GM12873 (cell line): ENCODE data around the gene SNX13.
A peak's percentile ranks its signal among the peaks of the same experiment; 100 is the strongest.

ENCODE experiments used
- TF ChIP-seq, protein P1 (sequence below): IDR thresholded peaks from 2 replicates; pipeline ENCODE4 v1.5.1; 2012; ENCODE audit warnings: low read depth, mild to moderate bottlenecking, moderate library complexity, low read length, control low read depth; ENCODE audit not compliant: insufficient read depth; ENCODE audit errors: missing control alignments

SNX13 gene

DNA sequence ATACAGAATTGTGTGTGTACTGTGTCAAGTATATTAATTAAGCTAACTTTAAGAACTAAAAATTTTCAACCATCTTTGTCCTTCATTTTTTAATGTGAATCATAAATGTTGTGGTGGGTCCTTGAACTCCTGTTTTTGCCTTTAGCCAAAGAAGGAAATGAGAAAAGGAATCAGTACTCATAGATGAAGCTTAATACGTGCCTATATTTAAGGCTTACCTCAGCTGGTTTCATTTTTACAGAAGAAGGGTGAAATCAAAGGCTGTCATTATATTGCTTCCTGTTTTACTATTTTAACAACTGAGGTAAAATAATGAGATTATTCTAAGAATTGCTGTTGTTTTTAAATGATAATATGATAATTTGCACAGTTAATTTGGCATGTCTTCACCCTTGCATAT lies 6.3 kb upstream of the SNX13 start:
- TF ChIP-seq, protein P1, sequence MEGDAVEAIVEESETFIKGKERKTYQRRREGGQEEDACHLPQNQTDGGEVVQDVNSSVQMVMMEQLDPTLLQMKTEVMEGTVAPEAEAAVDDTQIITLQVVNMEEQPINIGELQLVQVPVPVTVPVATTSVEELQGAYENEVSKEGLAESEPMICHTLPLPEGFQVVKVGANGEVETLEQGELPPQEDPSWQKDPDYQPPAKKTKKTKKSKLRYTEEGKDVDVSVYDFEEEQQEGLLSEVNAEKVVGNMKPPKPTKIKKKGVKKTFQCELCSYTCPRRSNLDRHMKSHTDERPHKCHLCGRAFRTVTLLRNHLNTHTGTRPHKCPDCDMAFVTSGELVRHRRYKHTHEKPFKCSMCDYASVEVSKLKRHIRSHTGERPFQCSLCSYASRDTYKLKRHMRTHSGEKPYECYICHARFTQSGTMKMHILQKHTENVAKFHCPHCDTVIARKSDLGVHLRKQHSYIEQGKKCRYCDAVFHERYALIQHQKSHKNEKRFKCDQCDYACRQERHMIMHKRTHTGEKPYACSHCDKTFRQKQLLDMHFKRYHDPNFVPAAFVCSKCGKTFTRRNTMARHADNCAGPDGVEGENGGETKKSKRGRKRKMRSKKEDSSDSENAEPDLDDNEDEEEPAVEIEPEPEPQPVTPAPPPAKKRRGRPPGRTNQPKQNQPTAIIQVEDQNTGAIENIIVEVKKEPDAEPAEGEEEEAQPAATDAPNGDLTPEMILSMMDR = no peak

DNA sequence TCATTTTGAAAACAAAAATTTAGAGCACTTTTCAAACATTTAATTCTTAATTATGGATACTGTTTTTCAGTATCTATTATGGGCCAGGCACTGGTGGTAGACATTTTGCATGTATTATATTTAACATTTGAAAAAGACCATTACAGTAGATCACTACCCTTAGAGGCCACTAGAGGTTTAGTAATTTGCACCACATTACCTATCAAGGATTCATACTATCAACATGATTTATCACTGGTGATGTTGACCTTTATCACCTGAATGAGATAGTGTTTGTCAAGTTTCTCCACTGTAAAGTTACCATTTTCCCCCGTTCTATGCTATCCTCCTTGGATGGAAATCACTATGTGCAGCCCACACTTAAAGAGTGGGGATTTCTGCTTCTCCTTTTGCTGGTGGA lies 4.4 kb upstream of the SNX13 start:
- TF ChIP-seq, protein P1 = peak; percentile 32

DNA sequence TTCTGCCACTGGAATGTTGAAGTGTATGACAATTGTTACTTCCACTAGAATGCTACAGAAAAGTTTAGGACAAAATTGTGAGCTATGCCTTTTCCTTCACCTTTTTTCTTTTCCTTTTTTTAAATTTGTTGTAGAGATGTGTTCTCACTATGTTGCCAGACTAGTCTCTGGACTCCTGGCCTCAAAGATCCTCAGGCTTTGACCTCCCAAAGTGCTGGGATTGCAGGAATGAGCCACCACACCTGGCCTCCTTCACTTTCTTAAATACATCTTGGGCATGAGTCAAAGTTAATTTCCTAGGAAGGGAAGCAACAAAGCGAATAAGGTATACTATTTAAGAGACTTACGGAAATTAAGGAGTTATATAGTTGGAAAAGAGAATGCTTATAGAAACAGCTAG lies 2.7 kb upstream of the SNX13 start:
- TF ChIP-seq, protein P1 = no peak

DNA sequence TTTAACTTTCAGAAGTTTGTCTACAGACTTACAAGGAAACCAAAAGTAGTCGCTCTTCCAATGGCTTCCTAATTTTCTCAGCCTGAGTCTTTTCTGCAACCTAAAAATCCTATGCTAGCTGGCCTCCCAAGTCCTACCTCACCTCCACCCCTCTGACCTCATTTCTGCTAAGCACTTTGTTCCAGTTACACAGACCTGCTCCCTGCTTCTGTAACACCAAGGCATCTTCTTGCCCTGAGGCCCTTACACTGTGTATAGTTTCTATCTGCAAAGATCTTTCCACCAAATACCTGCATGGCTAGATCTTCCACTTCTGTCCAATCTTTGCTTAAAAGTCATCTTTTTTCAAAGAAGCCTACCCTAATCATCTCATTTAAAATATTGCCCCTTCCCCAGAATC lies 1.9 kb upstream of the SNX13 start:
- TF ChIP-seq, protein P1 = no peak

DNA sequence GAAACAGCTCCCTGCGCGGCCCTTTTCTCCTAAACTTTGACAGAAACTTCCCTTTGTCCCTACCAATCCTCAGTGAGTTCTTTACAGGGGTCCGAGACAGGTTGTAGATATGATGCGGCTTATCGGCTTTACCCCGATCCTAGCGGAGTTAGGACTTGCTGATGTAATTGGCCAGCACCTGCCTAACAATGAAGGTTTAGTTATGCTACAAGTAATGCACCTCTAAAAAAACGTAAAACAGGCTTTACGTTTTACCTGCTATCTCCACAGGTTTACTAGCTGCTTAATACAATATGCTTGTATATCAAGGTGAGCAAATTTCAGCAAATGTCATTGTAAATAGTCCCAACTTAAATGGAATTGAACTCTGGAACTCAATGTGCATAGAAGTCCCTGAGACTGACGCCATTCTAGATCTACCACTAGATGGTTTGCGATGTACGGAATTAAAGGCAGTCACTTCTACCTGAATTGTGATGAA lies 697 bp upstream of the SNX13 start:
- TF ChIP-seq, protein P1 = no peak

DNA sequence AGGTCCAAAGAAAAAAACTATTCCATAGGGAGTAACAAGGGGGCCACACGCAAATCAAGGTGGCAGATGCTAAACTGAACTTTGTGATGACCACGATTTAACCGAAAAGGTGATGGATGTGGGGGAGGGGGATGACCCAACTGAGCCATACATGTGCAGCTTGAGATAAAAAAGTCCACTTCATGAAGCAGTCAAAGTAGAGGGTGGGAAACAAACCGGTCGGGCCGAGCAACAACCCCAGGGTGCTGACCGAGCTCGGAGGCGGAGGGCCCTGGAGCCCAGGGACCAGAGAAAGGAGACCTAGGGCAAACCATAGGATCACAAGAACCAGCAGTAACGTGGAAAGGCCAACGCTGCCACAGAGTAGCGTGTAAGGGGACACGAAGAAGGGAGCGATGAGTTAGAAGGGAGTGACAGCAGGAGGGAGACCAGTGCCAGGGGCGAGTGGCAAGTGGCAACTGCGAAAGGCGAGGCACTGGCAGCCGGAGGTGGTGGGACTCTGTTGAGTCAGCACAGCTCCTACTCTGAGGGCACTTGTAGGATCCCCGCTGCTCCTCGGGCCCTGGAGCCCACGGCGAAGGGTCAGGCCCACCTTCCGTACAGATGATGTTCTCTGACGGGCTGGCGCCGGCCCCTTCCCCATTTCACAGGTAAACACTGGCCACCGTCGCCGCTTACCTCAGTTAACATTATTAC lies 540 bp downstream of the SNX13 start:
- TF ChIP-seq, protein P1 = no peak

DNA sequence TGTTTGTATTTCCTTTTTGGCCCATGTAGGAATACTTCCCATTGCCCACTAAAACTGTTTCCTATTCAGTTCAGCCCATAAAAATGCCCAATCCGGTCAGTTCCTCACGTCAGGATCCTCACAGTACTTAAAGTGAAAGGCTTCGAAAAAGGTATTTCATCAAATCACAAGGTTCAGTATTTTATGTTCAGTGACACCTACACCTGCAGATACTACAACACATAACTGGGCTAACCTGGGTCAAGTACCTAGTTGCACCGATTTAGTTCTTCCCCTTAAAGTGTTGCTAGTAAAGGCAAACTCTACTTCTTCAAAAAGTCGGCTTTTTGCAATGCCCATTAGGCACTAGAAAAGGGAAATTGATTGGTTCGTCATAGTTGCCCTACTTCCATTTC lies 1.1 kb downstream of the SNX13 start:
- TF ChIP-seq, protein P1 = no peak
